HG02973 (cell line): ENCODE measurements around the gene ST3GAL2.
"Not testable (repeated sequence)": the region's sequence is repeated elsewhere in the genome, so short reads cannot be mapped to it uniquely, and the experiment has no call there.

Source experiments
- ATAC-seq: cut with Tn5 transposase; IDR thresholded peaks from one replicate; pipeline ENCODE4 v1.9.1; 2021; ENCODE audit warnings: moderate library complexity; ENCODE audit not compliant: unreplicated experiment

The ST3GAL2 gene

DNA sequence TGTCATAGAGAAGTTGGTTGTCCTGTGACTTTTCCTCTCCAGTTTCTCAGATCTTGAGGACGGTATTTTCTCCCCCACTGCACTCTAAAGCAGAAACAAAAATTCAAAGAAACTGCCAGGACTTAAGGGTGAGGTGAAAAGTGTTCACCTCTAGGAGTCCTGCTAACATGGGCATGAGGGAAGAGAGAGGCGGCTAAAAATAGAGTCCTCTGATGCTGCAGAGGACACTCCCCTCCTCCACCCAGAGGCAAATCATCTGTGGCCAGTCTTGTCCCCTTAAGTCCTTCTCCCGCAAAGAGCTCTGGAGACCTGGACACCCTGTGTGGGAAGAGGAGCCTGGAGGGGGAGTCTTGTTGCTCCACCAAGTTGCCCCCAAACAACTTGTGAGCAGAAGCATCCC, 96.9 kb downstream of the ST3GAL2 start:
- ATAC-seq = no peak

GRCh38 chr16:70341600-70341999, 97.3 kb downstream of the ST3GAL2 start:
- no peak for ATAC-seq

DNA sequence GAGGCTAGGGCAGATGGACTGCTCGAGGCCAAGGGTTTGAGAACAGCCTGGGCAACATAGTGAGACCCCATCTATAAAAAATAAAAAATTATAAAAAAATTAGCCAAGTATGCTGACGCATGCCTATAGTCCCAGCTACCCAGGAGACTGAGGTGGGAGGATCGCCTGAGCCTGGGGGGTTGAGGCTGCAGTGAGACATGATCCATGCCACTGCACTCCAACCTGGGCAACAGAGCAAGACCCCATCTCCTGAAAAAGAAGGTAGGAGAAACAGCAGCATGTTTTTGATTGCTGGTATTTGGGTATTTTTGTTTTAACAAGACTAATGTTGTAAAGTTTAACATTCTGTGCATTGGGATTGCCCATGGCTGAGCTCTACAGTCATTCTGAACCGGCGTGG, 101.1 kb downstream of the ST3GAL2 start:
- ATAC-seq = no peak

DNA sequence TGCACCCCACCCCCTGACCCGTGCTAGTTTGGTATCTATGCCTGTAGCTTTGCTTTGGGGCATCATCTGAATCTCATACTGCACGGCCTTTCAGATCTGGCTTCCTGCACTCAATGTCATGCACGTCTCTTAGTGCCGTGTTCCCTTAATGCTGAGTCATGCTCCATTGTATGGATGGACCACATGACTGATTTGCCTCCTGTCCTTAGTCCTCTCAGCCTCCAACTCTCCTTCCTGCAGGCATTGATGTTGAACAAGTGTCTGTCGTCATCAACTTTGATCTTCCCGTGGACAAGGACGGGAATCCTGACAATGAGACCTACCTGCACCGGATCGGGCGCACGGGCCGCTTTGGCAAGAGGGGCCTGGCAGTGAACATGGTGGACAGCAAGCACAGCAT, 106.2 kb downstream of the ST3GAL2 start:
- not testable (repeated sequence) for ATAC-seq

GRCh38 chr16:70331588-70332358, 107.1 kb downstream of the ST3GAL2 start:
- ATAC-seq = no peak

DNA sequence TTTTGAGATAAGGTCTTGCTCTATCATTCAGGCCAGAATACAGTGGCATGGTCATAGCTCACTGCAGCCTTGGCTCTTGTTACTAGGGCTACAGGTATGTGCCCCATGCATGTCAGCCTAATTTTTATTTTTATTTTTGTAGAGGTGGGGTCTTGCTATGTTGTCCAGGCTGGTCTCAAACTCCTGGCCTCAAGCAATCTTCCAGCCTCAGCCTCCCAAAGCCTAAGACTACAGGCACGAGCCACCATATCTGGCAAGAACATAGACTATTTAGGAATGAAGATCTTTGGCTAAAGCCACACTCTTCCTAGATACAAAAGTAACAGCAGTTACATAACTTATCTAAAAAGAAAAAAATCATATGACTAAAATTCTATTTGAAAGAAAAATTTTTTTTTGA, 107.8 kb downstream of the ST3GAL2 start:
- ATAC-seq = no peak
